Mucosa of rectum (tissue), 2 donors: Measurements from ENCODE around the gene TMBIM1.
A peak's percentile ranks its signal among the peaks of the same experiment; 100 is the strongest.

ENCODE experiments used
- H3K27ac ChIP-seq, 2 donors: one replicate each; pipeline ENCODE4 v1.7.0; 2013; ENCODE audit warnings: inconsistent platforms in 2 of 2, low read depth in 2 of 2, low read length in 2 of 2
- H3K27me3 ChIP-seq, 2 donors: one replicate each; pipeline ENCODE4 v1.7.0; 2013; ENCODE audit warnings: low read length in 2 of 2; ENCODE audit not compliant: control insufficient read depth in 2 of 2, insufficient read depth in 2 of 2
- H3K36me3 ChIP-seq, 2 donors: one replicate each; pipeline ENCODE4 v1.7.0; 2013; ENCODE audit warnings: low read length in 2 of 2; ENCODE audit not compliant: control insufficient read depth in 2 of 2, insufficient read depth in 2 of 2
- H3K4me1 ChIP-seq, 2 donors: one replicate each; pipeline ENCODE4 v1.7.0; 2013; ENCODE audit warnings: low read length in 2 of 2, mild to moderate bottlenecking in 1 of 2; ENCODE audit not compliant: control insufficient read depth in 2 of 2, insufficient read depth in 2 of 2
- H3K4me3 ChIP-seq, 2 donors: one replicate each; pipeline ENCODE4 v1.7.0; 2013; ENCODE audit warnings: low read length in 2 of 2
- H3K9ac ChIP-seq, 2 donors: one replicate each; pipeline ENCODE4 v1.7.0; 2013; ENCODE audit warnings: low read length in 2 of 2, low read depth in 1 of 2, mild to moderate bottlenecking in 1 of 2
- H3K9me3 ChIP-seq, 2 donors: one replicate each; pipeline ENCODE4 v1.7.0; 2013; ENCODE audit warnings: low read length in 2 of 2; ENCODE audit not compliant: control insufficient read depth in 2 of 2
- donor health status: healthy.
- donor health status: Normal muscosa, but diverticular disease.

TMBIM1 gene

GRCh38 chr2:218264773-218265561 is 27.3 kb downstream of the TMBIM1 start:
- Histone ChIP-seq H3K4me3 (peak overlapping the region; percentile 4 to 41), H3K4me1 (peaks cover 55 to 56% of the 10 kb centered on the region in 2 donors), H3K9ac (peak overlapping the region in 1 of 2 donors; percentile 50), H3K9me3 (no peaks in the 10 kb centered on the region), H3K27ac (peak overlapping the region; percentile 90 to 93), H3K36me3 (peaks cover 28 to 32% of the 10 kb centered on the region in 2 donors), H3K27me3 (no peaks in the 10 kb centered on the region)

DNA sequence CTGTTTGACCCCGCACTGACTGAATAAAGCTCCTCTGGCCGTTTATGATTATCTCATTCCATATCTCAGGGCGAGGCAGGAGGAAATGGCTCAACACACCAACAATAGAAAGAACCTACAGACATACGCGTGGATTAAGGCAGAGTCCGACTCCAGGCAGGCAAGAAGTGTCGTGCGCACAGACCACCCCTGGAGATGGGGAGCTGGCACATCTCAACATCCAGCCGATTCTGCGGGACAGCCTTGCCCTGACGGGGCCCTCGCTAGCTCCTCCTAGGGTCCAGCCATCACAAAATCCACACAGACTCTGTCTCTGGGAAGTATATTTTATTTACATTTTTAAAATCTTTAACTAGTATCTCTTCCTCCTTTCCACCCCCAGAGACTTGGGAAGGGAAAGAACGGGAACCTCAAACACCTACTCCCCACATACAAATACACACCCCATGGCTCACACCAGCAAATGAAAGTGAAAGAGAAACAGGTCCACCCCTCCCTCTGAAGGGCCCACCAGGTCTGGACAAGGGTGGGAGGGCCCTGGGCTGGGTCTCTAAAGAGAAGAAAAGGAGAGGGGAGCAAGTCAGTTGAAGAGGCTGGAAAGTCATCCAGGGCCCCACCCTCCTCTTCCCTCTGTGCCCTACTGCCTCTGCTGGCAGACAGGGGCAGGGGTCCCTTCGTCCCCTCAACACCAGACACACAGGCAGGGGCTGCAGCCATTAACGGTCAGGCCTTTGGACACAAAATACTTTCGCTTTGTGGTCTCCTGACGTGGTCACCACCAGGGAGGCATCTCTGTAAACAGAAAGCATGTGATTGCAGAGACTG is 28.3 kb downstream of the TMBIM1 start:
- H3K4me3 ChIP-seq = peak overlapping the region; percentile 41 to 48
- no peaks in the 10 kb centered on the region for H3K9me3 ChIP-seq
- H3K27me3 ChIP-seq = no peaks in the 10 kb centered on the region
- peaks cover 52 to 55% of the 10 kb centered on the region in 2 donors for H3K4me1 ChIP-seq
- H3K9ac ChIP-seq = peak overlapping the region; percentile 50 to 56
- peak overlapping the region; percentile 90 to 93 for H3K27ac ChIP-seq
- peaks cover 28 to 32% of the 10 kb centered on the region in 2 donors for H3K36me3 ChIP-seq

DNA sequence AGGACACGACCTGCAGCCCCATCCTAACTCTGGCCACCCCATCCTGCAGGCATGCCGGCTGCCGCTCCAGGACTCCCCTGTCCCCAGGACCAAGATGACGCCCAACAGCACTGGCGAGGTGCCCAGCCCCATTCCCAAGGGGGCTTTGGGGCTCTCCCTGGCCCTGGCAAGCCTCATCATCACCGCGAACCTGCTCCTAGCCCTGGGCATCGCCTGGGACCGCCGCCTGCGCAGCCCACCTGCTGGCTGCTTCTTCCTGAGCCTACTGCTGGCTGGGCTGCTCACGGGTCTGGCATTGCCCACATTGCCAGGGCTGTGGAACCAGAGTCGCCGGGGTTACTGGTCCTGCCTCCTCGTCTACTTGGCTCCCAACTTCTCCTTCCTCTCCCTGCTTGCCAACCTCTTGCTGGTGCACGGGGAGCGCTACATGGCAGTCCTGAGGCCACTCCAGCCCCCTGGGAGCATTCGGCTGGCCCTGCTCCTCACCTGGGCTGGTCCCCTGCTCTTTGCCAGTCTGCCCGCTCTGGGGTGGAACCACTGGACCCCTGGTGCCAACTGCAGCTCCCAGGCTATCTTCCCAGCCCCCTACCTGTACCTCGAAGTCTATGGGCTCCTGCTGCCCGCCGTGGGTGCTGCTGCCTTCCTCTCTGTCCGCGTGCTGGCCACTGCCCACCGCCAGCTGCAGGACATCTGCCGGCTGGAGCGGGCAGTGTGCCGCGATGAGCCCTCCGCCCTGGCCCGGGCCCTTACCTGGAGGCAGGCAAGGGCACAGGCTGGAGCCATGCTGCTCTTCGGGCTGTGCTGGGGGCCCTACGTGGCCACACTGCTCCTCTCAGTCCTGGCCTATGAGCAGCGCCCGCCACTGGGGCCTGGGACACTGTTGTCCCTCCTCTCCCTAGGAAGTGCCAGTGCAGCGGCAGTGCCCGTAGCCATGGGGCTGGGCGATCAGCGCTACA is 29.4 kb downstream of the TMBIM1 start:
- Histone ChIP-seq H3K4me1 (peaks cover 56 to 60% of the 10 kb centered on the region in 2 donors), H3K36me3 (peaks cover 28 to 32% of the 10 kb centered on the region in 2 donors), H3K4me3 (no peak overlapping the region), H3K9ac (peak overlapping the region; percentile 47 to 50), H3K27ac (peak overlapping the region; percentile 90 to 93), H3K27me3 (no peaks in the 10 kb centered on the region), H3K9me3 (no peaks in the 10 kb centered on the region)

- no peaks in the 10 kb centered on the region for H3K27me3 ChIP-seq
- H3K9me3 ChIP-seq = no peaks in the 10 kb centered on the region
- peaks cover 56 to 60% of the 10 kb centered on the region in 2 donors for H3K4me1 ChIP-seq
- H3K9ac ChIP-seq = no peak overlapping the region
- H3K27ac ChIP-seq = peak overlapping the region in 1 of 2 donors; percentile 50
- H3K4me3 ChIP-seq = no peak overlapping the region
- H3K36me3 ChIP-seq = peaks cover 28 to 29% of the 10 kb centered on the region in 2 donors
These were observed 30.1 kb downstream of the TMBIM1 start for GRCh38 chr2:218262237-218262600.

GRCh38 chr2:218261423-218262236 is 30.7 kb downstream of the TMBIM1 start:
- H3K36me3 ChIP-seq = peaks cover 25 to 28% of the 10 kb centered on the region in 2 donors
- no peaks in the 10 kb centered on the region for H3K9me3 ChIP-seq
- peak overlapping the region in 1 of 2 donors; percentile 25 for H3K4me3 ChIP-seq
- peaks cover 56 to 60% of the 10 kb centered on the region in 2 donors for H3K4me1 ChIP-seq
- peak overlapping the region in 1 of 2 donors; percentile 52 for H3K9ac ChIP-seq
- no peaks in the 10 kb centered on the region for H3K27me3 ChIP-seq
- peak overlapping the region; percentile 33 to 50 for H3K27ac ChIP-seq

GRCh38 chr2:218260742-218261422 is 31.4 kb downstream of the TMBIM1 start, which contains the start of gene GPBAR1:
GPBAR1 (plus strand) TSS chr2:218261015; CDS start chr2:218262725, 1,710 bp downstream.
- Histone ChIP-seq H3K27me3 (no peaks in the 10 kb centered on the region), H3K9ac (peak within 1 kb of the TSS in 1 of 2 donors; percentile 52), H3K9me3 (no peaks in the 10 kb centered on the region), H3K27ac (peak within 1 kb of the TSS; percentile 67 to 70), H3K4me1 (peaks cover 55 to 60% of the 10 kb centered on the region in 2 donors), H3K36me3 (peaks cover 18 to 24% of the 10 kb centered on the region in 2 donors), H3K4me3 (peak within 1 kb of the TSS in 1 of 2 donors; percentile 25)

DNA sequence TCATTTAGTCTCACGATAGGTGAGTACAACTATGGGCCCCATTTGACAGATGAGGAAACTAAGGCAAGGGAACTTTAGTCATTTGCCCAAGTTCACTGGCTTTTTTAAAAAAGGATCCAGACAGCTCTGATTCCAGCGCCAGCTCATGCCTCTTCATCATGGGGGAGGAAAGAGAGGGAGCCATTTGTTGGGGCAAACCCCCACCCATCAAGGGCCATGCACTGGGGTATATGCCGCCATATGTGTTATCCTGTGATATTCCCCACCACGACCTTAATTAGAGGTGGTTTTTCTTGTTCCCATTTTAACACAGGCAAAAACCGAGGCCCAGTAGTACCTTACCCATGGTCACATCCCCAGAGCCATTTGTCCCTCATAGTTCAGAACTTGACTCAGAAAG is 32.1 kb downstream of the TMBIM1 start:
- Histone ChIP-seq H3K36me3 (peaks cover 16 to 26% of the 10 kb centered on the region in 2 donors), H3K9ac (no peak overlapping the region), H3K27me3 (no peaks in the 10 kb centered on the region), H3K4me3 (no peak overlapping the region), H3K27ac (peak overlapping the region; percentile 67 to 70), H3K9me3 (no peaks in the 10 kb centered on the region), H3K4me1 (peaks cover 48 to 53% of the 10 kb centered on the region in 2 donors)

DNA sequence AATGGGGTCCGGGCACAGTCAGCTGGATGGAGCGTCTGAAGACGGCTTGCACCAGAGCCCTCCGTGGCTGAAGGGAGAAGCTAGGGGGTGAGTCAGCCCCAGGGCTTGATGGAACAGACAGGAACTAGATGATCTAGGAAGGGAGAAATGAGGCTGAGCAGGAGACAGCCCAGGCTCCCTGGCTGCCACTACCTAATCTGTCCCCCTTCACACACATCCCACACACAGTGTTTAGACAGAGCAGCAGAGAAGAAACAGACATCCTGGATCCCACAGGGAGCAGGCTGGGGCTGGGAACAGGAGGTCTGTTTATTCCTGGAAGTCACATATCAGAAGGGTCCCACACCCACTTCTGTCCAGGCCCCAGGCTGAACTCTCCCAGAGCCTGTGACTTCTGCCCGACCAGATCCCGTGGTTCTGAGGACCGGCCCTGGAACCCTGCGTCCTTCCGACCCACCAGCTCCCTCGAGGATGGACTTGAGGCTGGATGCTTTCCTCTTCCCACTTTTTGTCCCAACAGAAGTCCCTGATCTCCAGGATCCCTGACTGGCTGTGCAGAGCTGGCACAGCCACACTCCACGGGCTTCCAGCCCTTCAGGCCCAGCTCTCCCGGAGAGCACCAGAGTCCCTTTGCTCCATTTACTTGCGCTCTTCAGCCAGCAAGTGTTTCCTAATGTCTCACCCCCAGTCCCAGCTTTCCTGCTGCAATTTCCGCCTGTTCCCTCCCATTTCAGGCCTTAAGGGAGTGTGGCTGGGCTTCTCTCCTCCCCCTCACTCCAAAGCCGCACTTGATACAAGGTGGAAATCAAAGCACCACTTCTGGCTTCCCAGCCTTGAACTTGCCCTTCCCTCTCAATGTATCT is 33.0 kb downstream of the TMBIM1 start:
- no peaks in the 10 kb centered on the region for H3K9me3 ChIP-seq
- peak overlapping the region; percentile 67 to 70 for H3K27ac ChIP-seq
- no peak overlapping the region for H3K4me3 ChIP-seq
- H3K9ac ChIP-seq = no peak overlapping the region
- H3K27me3 ChIP-seq = no peaks in the 10 kb centered on the region
- peaks cover 40 to 44% of the 10 kb centered on the region in 2 donors for H3K4me1 ChIP-seq
- peaks cover 22 to 27% of the 10 kb centered on the region in 2 donors for H3K36me3 ChIP-seq
